IMR-90 (cell line): Measurements from ENCODE around the gene ABCA5. TPM values are rescaled to one million over a fixed set of nuclear protein-coding genes. Genes with fewer than 3 reads are reported as not detected.

Experiments used
- ATAC-seq: fragments of 200-7000 bp; cut with Tn5 transposase; 2 replicates; pipeline ENCODE4 v1.9.1; 2020; ENCODE audit warnings: low read depth, mild to moderate bottlenecking, moderate library complexity
- BruUV-seq: library from RNA; stranded (reverse); fragments of 400-500 nt; replicated peaks from 2 replicates; lab custom pipeline; 2021; lab: Mats Ljungman, UMichigan
- CTCF ChIA-PET: fragments of 300-600 bp; formaldehyde crosslinking; extraction: SDS; loops from one replicate; lab custom pipeline; 2021; ENCODE audit warnings: antibody characterized with exemption; lab: Yijun Ruan, JAX
- POLR2A ChIA-PET: fragments of 300-600 bp; sonication (Branson Sonifier 250); formaldehyde crosslinking; loops from one replicate; lab custom pipeline; 2022; ENCODE audit warnings: antibody characterized with exemption; ENCODE audit not compliant: unreplicated experiment; lab: Charles Lee
- DNase-seq: peaks from one replicate; pipeline ENCODE4 v3.0.0; 2013
- H2AFZ ChIP-seq: replicated peaks from 2 replicates; pipeline ENCODE3; 2013; ENCODE audit warnings: low read length, mild to moderate bottlenecking; ENCODE audit not compliant: poor library complexity
- H2AK5ac ChIP-seq: 2 replicates; pipeline ENCODE4 v1.6.1; 2013; ENCODE audit warnings: low read depth, low read length, inconsistent platforms
- H2AK9ac ChIP-seq: replicated peaks from 2 replicates; pipeline ENCODE3; 2013; ENCODE audit warnings: mild to moderate bottlenecking, low read depth, low read length, moderate library complexity; ENCODE audit not compliant: poor library complexity
- H2BK120ac ChIP-seq: 2 replicates; pipeline ENCODE4 v1.6.1; 2013; ENCODE audit warnings: low read depth, low read length, inconsistent platforms
- H2BK15ac ChIP-seq: 3 replicates; pipeline ENCODE4 v1.6.1; 2013; ENCODE audit warnings: low read depth, low read length, inconsistent platforms
- H2BK20ac ChIP-seq: 2 replicates; pipeline ENCODE4 v1.6.1; 2013; ENCODE audit warnings: low read depth, mild to moderate bottlenecking, inconsistent platforms, low read length, moderate library complexity
- H2BK5ac ChIP-seq: 2 replicates; pipeline ENCODE4 v1.6.1; 2013; ENCODE audit warnings: mild to moderate bottlenecking, low read depth, low read length, inconsistent platforms; ENCODE audit not compliant: poor library complexity, severe bottlenecking
- H3K14ac ChIP-seq: replicated peaks from 2 replicates; pipeline ENCODE4 v1.6.1; 2013; ENCODE audit warnings: low read depth, low read length, inconsistent platforms
- H3K18ac ChIP-seq: 2 replicates; pipeline ENCODE4 v1.6.1; 2013; ENCODE audit warnings: low read depth, low read length, control low read depth
- H3K23ac ChIP-seq: 2 replicates; pipeline ENCODE4 v1.6.1; 2013; ENCODE audit warnings: low read depth, low read length, inconsistent platforms
- H3K27ac ChIP-seq: 2 replicates; pipeline ENCODE4 v1.5.1; 2013; ENCODE audit warnings: mild to moderate bottlenecking, control low read depth, low read length; ENCODE audit not compliant: insufficient read depth
- H3K27me3 ChIP-seq: 2 replicates; pipeline ENCODE4 v1.6.1; 2013; ENCODE audit warnings: low read length; ENCODE audit not compliant: control insufficient read depth, insufficient read depth
- H3K36me3 ChIP-seq: 2 replicates; pipeline ENCODE4 v1.6.1; 2013; ENCODE audit warnings: low read length, mixed read lengths; ENCODE audit not compliant: control insufficient read depth, insufficient read depth
- H3K4ac ChIP-seq: 2 replicates; pipeline ENCODE4 v1.6.1; 2013; ENCODE audit warnings: low read depth, low read length, inconsistent platforms
- H3K4me1 ChIP-seq: 2 replicates; pipeline ENCODE4 v1.6.1; 2013; ENCODE audit warnings: low read length, mixed read lengths; ENCODE audit not compliant: control insufficient read depth, insufficient read depth
- H3K4me2 ChIP-seq: 2 replicates; pipeline ENCODE4 v1.6.1; 2013; ENCODE audit warnings: low read depth, mild to moderate bottlenecking, control low read depth, low read length, moderate library complexity
- H3K4me3 ChIP-seq: 2 replicates; pipeline ENCODE4 v1.5.1; 2013; ENCODE audit warnings: low read depth, mild to moderate bottlenecking, control low read depth, low read length, moderate library complexity; ENCODE audit not compliant: insufficient read depth
- H3K56ac ChIP-seq: 2 replicates; pipeline ENCODE4 v1.6.1; 2013; ENCODE audit warnings: low read length, inconsistent platforms; ENCODE audit not compliant: insufficient read depth; ENCODE audit errors: extremely low read depth
- H3K79me1 ChIP-seq, 2 experiments: 2 replicates each; pipeline ENCODE4 v1.6.1; 2013; ENCODE audit warnings: low read length in 2 of 2, inconsistent platforms in 1 of 2, low read depth in 1 of 2
- H3K9ac ChIP-seq: 2 replicates; pipeline ENCODE4 v1.6.1; 2013; ENCODE audit warnings: low read depth, low read length, control low read depth
- H3K9me1 ChIP-seq: 2 replicates; pipeline ENCODE4 v1.6.1; 2013; ENCODE audit warnings: low read length, inconsistent platforms; ENCODE audit not compliant: insufficient read depth
- H3K9me3 ChIP-seq: 2 replicates; pipeline ENCODE4 v1.6.1; 2013; ENCODE audit warnings: low read length; ENCODE audit not compliant: control insufficient read depth, insufficient read depth
- H4K20me1 ChIP-seq: 2 replicates; pipeline ENCODE4 v1.6.1; 2013; ENCODE audit warnings: low read length, inconsistent platforms; ENCODE audit not compliant: insufficient read depth
- H4K5ac ChIP-seq: 2 replicates; pipeline ENCODE4 v1.6.1; 2013; ENCODE audit warnings: mild to moderate bottlenecking, low read depth, low read length, control low read depth
- H4K8ac ChIP-seq, 2 experiments: 2 replicates each; pipeline ENCODE4 v1.6.1; 2013; ENCODE audit warnings: low read depth in 2 of 2, low read length in 2 of 2, control low read depth in 1 of 2, inconsistent platforms in 1 of 2
- H4K91ac ChIP-seq: 2 replicates; pipeline ENCODE4 v1.6.1; 2013; ENCODE audit warnings: low read depth, low read length, inconsistent platforms; ENCODE audit not compliant: insufficient read depth
- RAD21 ChIP-seq: IDR thresholded peaks from 2 replicates; pipeline ENCODE4 v1.6.1; 2012; ENCODE audit warnings: low read length, improper control_type of control experiment
- WGBS, 2 experiments: methylation state at CpG; one replicate each; pipeline versions ENCODE4 v1.1.5 to v1.1.7; 2013; ENCODE audit warnings: missing lambda C conversion rate in 2 of 2; ENCODE audit not compliant: insufficient read length in 1 of 2; ENCODE audit errors: extremely low coverage in 2 of 2; 5-methylcytosine and 5-hydroxymethylcytosine counted together
- dilution Hi-C: fragments of 300-500 bp; cut with HindIII; formaldehyde crosslinking; loops from one replicate; pipeline ENCODE4 v1.14.3; 2018; ENCODE audit warnings: low sequenced_read_pairs; ENCODE audit not compliant: unreplicated experiment
- in situ Hi-C: fragments of 300-500 bp; cut with MboI; formaldehyde crosslinking; loops from 3 replicates; pipeline ENCODE4 v1.14.3; 2019; ENCODE audit warnings: low sequenced_read_pairs, inconsistent platforms, mixed read lengths
- intact Hi-C: fragments of 100-400 bp; cut with micrococcal nuclease; formaldehyde crosslinking; loops from 2 replicates; pipeline ENCODE4 v1.10.0; 2022
- polyA plus RNA-seq, 3 experiments: library from polyadenylated mRNA; depleted of rRNA; stranded (reverse); fragments of >200 nt; gene quantifications; 2 replicates each; pipeline ENCODE4 v1.2.3, GENCODE V29; 2012; ENCODE audit warnings: low replicate concordance in 1 of 3
- total RNA-seq: library from RNA; depleted of rRNA; stranded (reverse); fragments of >200 nt; gene quantifications from 2 replicates; pipeline ENCODE4 v1.2.3, GENCODE V29; 2012

Gene ABCA5
- total and polyA plus RNA-seq, 2 of the 4 experiments (the other 2 are of a cell fraction): 1.3 to 2.3 TPM

DNA sequence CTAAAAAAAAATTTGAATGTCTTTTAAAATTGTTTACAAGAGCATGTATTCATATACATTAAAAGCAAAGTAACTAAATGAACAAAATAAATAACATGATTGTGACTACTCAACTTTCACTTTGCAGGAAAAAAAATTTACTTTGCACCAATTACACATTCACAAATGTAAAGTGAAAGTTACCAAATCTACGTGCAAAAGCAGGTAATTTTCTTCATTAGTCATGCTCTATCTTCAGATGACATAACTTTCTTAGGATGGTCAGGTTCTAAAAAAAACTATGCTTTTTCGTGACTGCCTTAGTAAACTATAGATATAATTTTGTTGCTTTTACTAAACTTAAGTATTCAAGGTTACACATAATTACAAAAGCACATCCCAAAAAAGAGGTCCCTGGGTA, 81.3 kb downstream of the ABCA5 start:
- Histone ChIP-seq H3K79me1 (no peaks in the 10 kb centered on the region), H2AK5ac (no peak overlapping the region), H3K9me3 (no peaks in the 10 kb centered on the region), H3K18ac (no peak overlapping the region), H3K27me3 (no peaks in the 10 kb centered on the region), H4K91ac (no peak overlapping the region), H3K9me1 (no peaks in the 10 kb centered on the region), H2BK20ac (no peak overlapping the region), H2AK9ac (no peak overlapping the region), H2BK120ac (no peak overlapping the region), H3K27ac (no peak overlapping the region), H4K8ac (no peak overlapping the region), H3K23ac (no peak overlapping the region), H2BK15ac (no peak overlapping the region), H3K4ac (no peak overlapping the region), H2BK5ac (no peak overlapping the region), H3K4me3 (no peak overlapping the region), H3K4me1 (no peaks in the 10 kb centered on the region), H4K20me1 (no peaks in the 10 kb centered on the region), H3K4me2 (no peak overlapping the region), H3K56ac (no peak overlapping the region), H2AFZ (no peak overlapping the region), H4K5ac (no peak overlapping the region), H3K14ac (no peak overlapping the region), H3K9ac (no peak overlapping the region), H3K36me3 (no peaks in the 10 kb centered on the region)
- intact Hi-C loops (loop anchor here (2.0 to 10.0 kb wide), 3 partner anchors 277 to 781 kb away; no protein-coding TSS in a partner anchor), in situ Hi-C loops (loop anchor here (10.0 kb wide), 1 partner anchor 711 kb away; no protein-coding TSS in a partner anchor), dilution Hi-C loops (no loop called here)
- ATAC-seq: no peak
- no CpG with 5 or more reads among the region's 2 CpGs for WGBS, 2 experiments
- POLR2A ChIA-PET: no interaction called here
- DNase-seq: no peak
- BruUV-seq: no TSS peak
- CTCF ChIA-PET: interaction anchor here (2.4 kb wide), 1 partner anchor 474 kb away, joined by 9 read pairs; no protein-coding TSS in a partner anchor
- TF ChIP-seq RAD21: no peak
